Suppressor macrophage treated with lipopolysaccharide for 1 hour (primary cell): Measurements from ENCODE around the gene CATSPER4.
A peak's percentile ranks its signal among the peaks of the same experiment; 100 is the strongest.

ENCODE experiments used
- DNase-seq, 3 donors: peaks; one replicate each; pipeline ENCODE4 v3.0.0-alpha.2; 2020 to 2022

The CATSPER4 gene

DNA sequence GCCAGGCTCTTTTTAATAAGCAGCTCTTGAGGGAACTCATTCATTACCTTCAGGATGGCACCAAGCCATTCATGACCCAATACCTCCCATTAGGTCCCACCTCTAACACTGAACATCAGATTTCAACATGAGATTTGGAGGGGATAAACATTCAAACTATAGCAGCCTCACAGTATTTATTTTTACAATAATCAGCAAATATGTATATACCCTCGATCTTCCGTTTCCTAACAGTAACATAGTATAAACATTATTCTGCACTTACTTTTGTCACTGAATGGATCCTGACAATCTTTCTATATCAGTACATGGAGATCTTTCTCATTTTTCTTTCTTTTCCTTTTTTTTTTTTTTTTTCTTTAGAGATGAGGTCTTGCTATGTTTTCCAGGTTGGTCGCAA is 5.4 kb downstream of the CATSPER4 start:
- no peak for DNase-seq

DNA sequence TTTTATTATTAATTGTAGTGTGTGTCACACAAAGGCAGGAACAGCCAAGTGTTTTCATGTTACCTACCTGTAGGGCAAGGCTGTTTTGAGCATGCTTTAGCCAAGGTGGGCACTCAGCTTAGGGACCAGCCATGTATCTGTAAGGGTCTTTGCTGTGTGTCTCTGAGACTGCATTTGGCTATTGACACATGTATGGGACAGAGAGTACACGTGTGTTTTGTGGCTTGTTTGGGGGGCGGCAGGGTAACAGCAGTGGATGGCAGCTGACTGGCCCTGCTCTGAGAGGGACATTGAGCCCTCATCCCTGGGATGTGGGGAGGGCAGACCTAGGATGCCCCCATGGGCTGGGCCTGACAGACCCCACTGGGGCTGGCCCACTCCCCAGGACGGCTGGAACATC is 6.9 kb downstream of the CATSPER4 start:
- no peak for DNase-seq

DNA sequence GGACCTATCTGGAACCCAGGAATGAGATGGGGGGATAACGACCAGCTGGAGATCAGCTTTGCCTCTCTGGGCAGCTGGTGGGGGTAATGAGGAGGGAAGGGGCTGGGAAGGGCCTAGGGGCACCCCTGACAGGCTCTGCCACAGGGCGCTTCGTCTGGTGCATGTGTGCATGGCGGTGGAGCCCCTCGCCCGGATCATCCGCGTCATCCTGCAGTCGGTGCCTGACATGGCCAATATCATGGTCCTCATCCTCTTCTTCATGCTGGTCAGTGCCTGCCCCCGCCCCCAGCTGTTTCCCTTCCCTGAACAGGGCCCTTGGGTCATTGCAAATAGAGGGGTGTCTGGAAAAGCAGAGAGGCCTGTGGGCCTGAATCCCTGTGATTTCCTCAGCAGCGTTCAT is 7.4 kb downstream of the CATSPER4 start:
- DNase-seq = no peak

DNA sequence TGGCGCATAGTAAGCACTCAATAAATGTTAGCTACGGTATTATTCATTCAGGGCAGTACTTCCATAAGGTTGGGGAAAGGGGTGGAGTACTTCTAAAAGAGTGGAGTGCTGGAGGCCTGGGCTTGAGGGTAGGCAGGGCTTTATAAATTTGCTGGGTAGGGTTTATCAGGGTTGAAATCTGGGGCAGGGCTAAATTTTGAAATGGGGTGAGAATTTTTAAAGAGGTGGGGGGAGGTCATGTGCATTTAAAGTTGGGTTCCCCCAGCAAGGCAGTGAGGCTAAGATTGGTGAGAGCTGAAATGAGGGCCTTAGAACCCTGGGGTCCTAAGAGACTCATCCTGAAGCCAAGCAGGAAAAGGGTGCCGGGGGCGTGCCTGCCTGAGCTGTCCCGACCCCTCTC is 10.0 kb downstream of the CATSPER4 start:
- no peak for DNase-seq

DNA sequence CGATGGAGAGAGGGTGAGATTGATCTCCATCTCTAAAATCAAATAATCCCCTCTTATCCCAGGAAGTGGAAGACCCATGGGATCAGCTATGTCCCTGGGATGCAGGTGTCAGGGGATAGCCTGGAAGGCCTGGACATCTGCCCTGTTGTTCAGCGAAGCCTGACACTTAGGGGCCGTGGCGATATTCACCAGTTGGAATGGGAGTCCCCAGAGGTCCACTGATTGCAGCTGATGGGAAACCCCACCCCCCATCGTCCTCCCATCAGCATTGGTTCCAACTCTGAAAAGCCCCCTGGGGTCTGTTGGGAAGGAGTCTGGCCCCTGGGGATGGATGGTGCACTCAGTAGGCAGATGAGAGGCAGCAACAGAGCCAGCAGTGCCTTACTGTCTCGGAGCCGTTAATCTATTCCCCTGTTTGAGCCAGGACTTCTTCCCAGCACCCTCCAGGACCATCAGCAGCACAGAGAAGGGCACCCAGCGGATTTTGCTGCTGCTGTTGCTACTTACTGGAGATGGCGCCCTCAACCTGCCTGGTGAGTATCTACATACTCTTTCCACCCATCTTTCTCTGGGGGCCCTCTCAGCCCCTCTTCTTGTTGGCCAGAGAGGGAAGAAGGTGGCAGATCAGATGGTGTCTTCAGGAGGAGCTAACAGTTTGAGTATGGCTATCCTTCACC is 13.4 kb downstream of the CATSPER4 start:
- peak in 2 of 3 donors; percentile 6 to 24 for DNase-seq

DNA sequence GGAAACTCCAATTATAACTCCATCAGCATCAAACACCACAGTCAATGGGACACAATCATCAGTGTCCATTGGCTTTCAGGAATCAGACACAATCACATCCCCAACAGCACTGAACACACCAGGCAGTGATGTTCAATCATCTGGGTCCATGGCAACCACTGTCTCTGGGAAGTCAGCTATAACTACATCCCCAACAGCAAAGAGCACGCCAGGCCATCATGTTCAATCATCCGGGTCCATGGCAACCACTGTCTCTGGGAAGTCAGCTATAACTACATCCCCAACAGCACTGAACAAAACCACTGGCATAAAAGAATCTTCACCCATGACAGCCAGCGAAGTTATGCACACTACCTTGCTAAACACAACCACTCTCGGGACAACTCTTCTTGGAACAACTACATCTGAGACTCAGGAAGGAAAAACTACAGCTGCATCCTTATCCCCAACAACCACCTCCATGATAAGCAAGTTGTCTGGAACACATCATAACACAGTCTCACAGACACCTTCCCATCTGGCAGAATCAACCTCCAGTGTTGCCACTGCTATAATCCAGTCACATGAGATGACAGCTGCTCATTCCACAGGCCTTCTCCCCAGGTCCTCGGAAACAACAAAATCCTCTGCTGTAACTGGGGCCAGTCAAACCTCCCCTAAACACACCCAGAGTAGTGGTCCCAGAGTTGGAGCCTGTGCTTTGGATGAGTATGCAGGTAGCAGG is 19.9 kb downstream of the CATSPER4 start:
- no peak for DNase-seq

DNA sequence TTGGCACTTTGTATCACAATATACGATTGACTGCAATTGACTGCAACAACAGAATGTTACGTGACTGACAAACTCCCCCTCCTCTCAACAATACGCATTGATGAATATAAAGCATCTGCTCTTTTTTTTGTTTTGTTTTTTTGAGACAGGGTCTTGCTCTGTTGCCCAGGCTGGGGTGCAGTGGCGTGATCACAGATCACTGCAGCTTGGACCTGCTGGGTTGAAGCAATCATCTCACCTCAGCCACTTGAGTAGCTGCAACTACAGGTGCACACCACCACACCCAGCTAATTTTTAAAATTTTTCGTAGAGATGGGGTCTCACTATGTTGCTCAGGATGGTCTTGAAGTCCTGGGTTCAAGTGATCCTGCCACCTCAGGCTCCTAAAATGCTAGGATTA is 22.3 kb downstream of the CATSPER4 start:
- DNase-seq = no peak

DNA sequence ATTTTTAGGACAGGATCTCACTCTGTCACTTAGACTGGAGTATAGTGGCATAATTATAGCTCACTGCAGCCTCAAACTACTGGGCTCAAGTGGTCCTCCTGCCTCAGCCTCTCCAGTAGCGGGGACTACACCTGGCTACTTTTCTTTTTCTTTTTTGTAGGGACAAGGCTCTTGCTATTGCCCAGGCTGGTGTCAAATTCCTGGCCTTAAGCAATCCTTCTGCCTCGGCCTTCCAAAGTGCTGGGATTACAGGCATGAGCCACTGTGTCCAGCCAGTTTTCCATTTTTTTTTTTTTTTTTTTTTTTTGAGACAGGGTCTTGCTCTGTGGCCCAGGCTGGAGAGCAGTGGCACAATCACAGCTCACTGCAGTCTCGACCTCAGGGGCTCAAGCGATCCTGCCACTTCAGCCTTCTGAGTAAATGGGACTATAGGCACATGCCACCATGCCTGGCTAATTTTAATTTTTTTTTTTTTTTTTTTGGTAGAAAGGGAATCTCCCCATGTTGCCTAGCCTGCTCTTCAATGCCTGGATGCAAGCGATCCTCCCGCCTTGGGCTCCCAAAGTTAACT is 23.0 kb downstream of the CATSPER4 start:
- DNase-seq = no peak

DNA sequence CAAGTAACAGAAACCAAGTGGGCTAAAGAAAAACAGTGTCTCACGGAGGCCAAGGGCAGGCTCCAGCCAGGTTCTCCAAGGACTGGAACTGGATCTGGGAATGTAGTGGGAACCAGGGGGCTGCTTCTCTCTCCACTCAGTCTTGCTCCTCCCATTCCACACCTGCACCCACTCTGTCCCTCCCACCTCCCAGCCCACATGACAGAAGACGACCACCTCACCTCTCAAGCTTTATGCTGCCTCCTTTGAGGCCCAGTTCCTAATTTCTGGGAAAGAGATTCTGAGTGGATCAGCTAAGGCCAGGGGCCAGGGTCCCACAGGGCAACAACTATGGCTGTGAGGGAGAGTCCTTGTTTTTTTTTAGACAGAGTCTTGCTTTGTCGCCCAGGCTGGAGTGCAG is 24.8 kb downstream of the CATSPER4 start:
- DNase-seq = no peak

DNA sequence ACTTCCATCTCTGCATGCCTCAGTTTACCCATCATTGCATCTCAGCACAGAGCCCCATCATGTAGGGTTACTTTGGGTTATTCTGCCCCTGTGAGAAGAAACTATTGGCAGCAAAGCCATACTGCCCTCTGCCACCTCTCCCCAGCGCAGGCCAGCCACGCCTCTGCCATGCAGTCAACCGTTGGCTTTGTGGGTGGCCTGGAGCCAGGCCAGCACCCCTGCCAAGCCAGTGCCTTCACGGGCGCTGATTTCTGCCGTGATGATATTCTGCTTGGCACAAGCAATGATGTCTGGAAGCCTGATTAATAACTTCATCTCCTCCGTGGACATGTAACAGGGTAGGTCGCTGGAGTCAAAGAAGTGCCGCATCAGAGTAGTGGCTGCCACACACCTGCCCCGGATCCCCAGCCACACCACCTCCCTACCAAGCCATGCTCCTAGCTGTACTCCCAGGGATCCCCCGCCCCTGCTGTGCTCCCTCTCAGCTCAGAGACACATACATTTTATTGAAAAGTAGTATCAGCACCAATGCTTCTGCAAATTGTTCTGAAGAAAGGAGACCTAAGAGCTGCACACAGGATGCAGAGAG is 28.6 kb downstream of the CATSPER4 start:
- DNase-seq = no peak

DNA sequence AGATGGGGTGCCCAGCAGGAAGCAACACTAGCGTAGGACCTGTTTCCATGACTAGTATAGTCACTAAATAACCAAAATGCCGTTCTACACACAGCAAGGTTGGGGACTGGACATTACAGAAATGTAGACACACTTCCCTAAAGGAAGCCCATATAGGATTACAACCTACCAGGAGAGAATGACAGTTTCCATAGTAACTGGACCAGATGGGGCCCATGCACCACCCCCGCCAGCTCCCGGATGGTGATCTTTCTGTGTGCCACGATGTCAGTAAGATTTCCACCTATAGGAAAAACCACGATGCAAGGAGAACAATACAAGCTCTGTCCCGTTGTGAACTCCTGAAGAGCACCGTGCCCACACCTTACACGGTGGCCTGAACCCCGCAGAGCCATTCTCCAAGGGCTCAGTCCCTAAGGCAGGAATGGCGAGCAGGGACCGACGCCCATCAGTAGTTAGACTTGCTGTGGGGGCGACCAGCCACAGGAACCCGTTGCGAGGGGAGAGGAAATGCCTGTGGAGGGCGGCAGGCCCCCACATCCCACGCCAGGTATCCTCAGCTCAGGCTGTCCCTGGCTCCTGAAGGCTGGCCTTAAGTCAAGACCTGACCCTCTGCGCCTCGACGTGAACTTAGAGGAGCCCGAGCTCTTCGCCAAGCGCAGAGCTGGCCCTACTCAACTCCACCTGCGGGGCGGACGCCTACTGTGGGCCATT is 30.0 kb downstream of the CATSPER4 start:
- no peak for DNase-seq

DNA sequence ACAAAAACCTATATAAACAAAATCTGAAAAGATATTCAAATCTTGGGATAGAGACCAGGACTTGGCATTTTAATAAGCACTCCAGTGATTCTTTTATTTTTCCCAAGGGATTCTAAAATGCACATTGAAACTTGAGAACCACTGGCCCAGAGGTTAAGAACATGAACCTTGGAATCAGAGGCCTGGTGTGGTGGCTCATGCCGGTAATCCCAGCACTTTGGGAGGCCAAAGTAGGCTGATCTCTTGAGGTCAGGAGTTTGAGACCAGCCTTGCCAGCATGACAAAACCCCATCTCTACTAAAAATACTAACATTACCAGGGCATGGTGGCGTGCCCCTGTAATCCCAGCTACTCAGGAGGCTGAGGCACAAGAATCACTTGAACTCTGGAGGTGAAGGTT is 30.7 kb downstream of the CATSPER4 start:
- DNase-seq = no peak

DNA sequence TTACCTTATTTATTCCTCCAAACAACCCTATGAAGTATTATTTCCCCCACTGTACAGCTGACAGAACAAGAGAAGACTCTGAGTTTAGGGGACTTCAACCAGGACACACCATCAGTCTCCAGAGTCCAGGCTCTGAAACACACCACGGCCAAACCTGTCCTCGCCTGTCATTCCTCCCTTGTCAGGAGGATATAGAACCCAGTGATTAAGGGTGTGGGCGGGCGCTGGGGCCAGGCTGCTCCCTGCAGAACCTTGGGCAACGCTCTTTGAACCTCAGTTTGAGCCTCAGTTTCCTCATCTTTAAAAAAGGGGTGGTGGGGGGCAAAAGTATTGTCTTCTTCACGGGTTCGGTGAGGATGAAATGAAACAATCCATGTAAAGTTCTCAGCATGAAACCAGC is 34.2 kb downstream of the CATSPER4 start:
- DNase-seq = no peak

DNA sequence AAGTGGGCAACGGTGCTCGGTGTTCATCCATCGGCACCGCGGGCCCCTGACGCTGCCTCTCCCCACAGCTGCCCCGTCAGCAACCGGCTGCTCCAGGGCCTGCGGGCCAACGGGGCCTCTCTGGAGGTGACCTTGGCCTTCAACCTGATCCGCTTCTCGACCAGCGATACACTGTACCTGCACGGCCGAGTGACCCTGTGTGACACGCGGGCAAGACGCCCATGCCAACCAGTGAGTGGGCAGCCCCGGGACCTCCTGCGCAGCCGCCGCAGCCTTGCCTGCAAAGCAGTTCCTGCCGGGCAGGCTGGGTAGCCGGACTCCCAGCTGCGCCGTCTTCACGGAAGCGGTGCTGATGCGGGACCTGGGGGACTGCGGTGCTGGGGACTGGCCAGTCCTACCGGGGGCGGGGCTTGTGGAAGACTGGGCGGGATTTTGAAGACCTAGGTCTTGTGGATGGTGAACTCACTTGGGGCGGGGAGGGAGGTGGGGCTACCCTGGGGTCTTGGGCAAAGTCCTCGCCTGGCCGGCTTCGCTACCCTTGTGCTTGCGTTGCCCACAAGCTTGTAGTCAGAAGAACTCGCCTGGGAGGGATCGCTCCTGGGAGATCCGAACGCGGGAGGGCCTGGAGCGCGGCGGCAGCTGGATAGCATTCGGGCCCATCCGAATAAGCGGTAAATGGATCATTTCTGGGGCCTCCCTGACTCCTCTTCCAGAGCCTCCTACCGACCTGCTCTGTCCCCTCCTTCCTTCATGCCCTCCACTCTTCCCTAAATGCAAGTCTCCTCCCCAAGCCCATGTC is 34.8 kb downstream of the CATSPER4 start:
- peak; percentile 29 to 61 (median 37) for DNase-seq

DNA sequence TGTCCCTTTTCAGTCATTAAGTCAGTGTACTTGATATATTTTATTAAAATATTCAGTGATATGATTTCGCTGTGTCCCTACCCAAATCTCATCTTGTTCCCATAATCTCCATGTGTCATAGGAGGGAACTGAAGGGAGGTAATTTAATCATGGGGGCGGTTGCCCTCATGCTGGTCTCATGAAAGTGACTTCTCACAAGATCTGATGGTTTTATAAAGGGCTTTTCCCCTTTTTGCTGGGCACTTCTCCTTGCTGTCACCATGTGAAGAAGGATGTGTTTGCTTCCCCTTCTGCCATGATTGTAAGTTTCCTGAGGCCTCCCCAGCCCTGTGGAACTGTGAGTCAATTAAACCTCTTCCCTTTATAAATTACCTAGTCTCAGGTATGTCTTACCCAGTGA is 40.3 kb downstream of the CATSPER4 start:
- peak; percentile 69 to 82 (median 74) for DNase-seq

DNA sequence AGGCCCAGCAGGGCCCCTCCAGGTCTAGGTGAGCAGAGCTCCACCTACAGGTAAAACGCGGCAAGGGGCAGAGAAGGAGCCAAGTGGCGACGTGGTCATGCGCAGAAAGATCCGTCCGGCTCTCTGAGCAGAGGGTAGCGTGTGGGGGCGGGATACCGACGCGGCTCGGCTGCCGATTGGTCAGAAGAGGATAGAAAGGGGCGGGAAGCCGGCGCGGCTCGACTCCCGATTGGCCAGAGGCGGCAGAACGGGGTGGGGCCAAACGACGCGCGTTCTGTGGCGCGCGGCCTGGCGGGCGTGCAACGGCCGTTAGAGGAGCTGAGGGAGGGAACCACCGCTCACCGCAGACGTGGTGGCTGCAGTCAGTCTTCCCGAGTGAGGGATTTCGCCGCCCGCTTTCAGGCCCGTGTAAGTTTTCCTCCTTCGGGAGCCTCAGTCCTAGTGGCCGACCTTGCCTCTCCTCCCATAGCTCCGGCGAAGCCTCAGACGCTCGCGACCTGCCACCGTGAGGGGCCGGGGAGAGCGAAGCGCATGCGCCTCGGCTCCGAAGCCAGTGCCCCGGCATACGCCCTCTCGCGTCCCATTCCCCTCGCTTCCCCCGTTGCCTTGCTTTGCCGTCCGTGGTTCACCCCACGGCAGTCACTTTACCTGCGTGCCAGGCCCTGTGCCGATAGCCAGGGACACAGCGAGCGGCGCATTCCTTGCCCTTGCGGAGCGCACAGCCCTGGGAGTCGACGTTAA is 43.7 kb downstream of the CATSPER4 start, which contains the start of gene CEP85:
Gene CEP85, plus strand, starts transcription at position 298 of the 741 bp plus-strand sequence. CDS start 5,584 bp downstream, outside the sequence.
- DNase-seq = peak; percentile 99

DNA sequence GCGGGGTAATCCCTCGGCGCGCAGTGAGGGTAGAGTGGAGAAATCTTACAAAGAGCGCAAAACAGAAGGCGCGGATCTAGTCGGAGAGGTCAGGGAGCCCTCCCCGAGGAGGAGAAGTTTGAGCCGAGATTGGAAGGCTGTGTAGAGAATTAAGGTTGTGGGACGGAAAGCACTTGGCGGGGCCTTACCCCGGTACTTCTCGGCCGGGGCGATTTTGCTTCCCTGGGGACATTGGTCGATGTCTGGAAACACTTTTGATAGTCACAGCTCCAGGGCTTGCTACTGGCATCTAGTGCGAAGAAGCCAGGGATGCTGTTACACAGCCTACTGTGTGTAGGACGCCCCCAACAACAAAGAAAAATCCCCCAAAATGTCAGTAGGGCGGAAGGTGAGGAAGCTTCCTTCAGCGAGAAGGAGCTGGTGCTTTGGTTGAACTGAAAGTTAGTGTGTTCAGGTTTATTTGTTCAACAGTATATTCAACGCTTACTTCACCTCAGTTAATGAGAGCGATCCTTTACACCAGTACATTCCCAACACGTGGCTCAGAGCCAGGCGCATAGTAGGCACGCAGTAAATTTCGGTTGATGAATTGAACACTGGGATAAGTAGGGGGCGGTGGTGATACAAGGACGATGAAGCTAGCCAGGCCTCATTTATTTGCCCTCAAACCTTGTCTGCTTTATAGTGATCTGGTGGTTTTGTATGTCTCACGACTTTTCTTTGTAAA is 44.4 kb downstream of the CATSPER4 start:
- peak; percentile 15 to 27 (median 17) for DNase-seq

DNA sequence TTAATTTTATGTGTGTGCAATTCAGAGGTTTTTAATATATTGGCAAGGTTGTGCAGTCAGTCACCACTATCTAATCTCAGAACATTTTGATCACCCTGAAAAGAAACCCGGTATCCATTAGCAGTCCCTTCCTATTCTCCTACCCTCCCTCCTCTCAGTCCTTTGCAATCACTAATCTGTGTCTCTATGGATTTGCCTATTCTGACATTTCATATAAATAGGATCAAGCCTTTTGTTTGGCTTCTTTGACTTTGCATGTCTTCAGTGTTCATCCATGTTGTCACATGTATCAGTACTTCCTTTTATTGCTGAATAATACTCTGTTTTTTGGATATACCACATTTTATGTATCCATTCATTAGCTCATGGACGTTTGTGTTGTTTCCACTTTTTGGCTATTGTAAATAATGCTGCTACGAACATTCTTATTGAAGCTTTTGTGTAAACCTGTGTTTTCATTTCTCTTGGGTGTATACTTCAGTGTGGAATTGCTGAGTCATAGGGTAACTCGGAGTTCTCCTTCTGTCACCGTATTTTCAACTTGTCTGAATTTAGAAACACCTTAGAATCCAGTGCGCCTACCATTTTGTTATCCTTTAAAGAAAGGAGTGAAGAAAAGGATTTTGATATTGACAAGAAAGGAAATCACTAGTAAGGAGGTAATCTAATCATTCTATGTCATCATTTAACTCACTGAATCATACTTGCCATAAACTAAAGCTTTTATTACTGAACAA is 47.0 kb downstream of the CATSPER4 start:
- peak; percentile 8 to 40 (median 24) for DNase-seq

DNA sequence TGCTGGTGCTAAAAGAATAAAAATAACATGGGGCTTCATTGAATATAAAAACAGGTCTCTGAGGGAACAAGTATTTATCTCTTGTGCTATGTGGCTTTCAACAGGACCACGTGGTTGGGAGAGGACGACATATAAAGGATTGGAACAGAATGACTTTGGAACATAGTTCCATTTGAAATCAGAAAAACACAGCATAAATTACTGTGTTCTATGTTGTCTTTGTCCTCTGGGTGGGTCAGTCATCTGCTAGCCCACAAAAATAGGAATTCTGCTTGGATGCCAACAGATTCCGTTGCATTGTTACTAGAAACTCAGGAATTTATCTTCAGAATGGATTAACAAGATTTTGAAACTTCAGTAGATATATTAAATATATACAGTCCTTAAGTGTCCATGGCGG is 49.5 kb downstream of the CATSPER4 start:
- no peak for DNase-seq
